DOHH2 (cell line): ENCODE results near the gene PEAK3.

Experiments used
- H3F3A ChIP-seq: fragments of 200-600 bp; sonication (generic), shearing (Covaris generic); 2 replicates; pipeline ENCODE4 v1.6.0; 2016; ENCODE audit warnings: antibody characterized with exemption, mild to moderate bottlenecking; ENCODE audit not compliant: control insufficient read depth, insufficient read depth
- H3K27ac ChIP-seq: fragments of 200-600 bp; sonication (generic); 2 replicates; pipeline ENCODE4 v1.5.1; 2014; ENCODE audit warnings: low read depth, mild to moderate bottlenecking, low read length, moderate library complexity
- H3K27me3 ChIP-seq: fragments of 200-600 bp; sonication (generic); 2 replicates; pipeline ENCODE4 v1.6.1; 2014; ENCODE audit warnings: mild to moderate bottlenecking, low read length, mixed read lengths; ENCODE audit not compliant: control insufficient read depth
- H3K36me3 ChIP-seq: fragments of 200-600 bp; sonication (generic); 2 replicates; pipeline ENCODE4 v1.6.1; 2014; ENCODE audit warnings: mild to moderate bottlenecking, low read length, moderate library complexity, mixed read lengths; ENCODE audit not compliant: control insufficient read depth
- H3K4me1 ChIP-seq: fragments of 200-600 bp; sonication (generic); 2 replicates; pipeline ENCODE4 v1.6.1; 2014; ENCODE audit warnings: mild to moderate bottlenecking, low read length, mixed read lengths; ENCODE audit not compliant: control insufficient read depth
- H3K4me2 ChIP-seq: fragments of 200-600 bp; sonication (generic); 2 replicates; pipeline ENCODE4 v1.6.0; 2014; ENCODE audit warnings: mild to moderate bottlenecking, low read length, moderate library complexity
- H3K4me3 ChIP-seq: fragments of 200-600 bp; sonication (generic); 2 replicates; pipeline ENCODE4 v1.5.1; 2014; ENCODE audit warnings: mild to moderate bottlenecking, low read length, mixed read lengths
- H3K79me2 ChIP-seq: fragments of 200-600 bp; sonication (generic); 2 replicates; pipeline ENCODE4 v1.6.1; 2014; ENCODE audit warnings: mild to moderate bottlenecking, low read length, mixed read lengths; ENCODE audit not compliant: control insufficient read depth
- H3K9me2 ChIP-seq: fragments of 200-600 bp; sonication (generic); replicated peaks from 2 replicates; pipeline ENCODE4 v1.6.1; 2014; ENCODE audit warnings: mild to moderate bottlenecking, low read length, mixed read lengths; ENCODE audit not compliant: control insufficient read depth
- H3K9me3 ChIP-seq: fragments of 200-600 bp; sonication (generic); 2 replicates; pipeline ENCODE4 v1.6.1; 2014; ENCODE audit warnings: antibody characterized with exemption, low read length, mixed read lengths; ENCODE audit not compliant: control insufficient read depth, insufficient read depth
- H4K20me1 ChIP-seq: fragments of 200-600 bp; sonication (generic); 2 replicates; pipeline ENCODE4 v1.6.0; 2014; ENCODE audit warnings: low read depth, mild to moderate bottlenecking, antibody characterized with exemption, low read length, moderate library complexity; ENCODE audit not compliant: control insufficient read depth, insufficient read depth
- CTCF ChIP-seq: fragments of 200-600 bp; sonication (generic); IDR thresholded peaks from one replicate; pipeline ENCODE4 v1.5.1; 2014; ENCODE audit warnings: antibody characterized with exemption, mild to moderate bottlenecking, low read depth, low read length; ENCODE audit not compliant: poor library complexity, severe bottlenecking
- EZH2phosphoT487 ChIP-seq: fragments of 200-600 bp; sonication (generic); IDR thresholded peaks from 2 replicates; pipeline ENCODE4 v1.6.1; 2017; ENCODE audit warnings: borderline replicate concordance, mild to moderate bottlenecking, antibody characterized with exemption, low read length, moderate library complexity, mixed read lengths

Gene PEAK3

DNA sequence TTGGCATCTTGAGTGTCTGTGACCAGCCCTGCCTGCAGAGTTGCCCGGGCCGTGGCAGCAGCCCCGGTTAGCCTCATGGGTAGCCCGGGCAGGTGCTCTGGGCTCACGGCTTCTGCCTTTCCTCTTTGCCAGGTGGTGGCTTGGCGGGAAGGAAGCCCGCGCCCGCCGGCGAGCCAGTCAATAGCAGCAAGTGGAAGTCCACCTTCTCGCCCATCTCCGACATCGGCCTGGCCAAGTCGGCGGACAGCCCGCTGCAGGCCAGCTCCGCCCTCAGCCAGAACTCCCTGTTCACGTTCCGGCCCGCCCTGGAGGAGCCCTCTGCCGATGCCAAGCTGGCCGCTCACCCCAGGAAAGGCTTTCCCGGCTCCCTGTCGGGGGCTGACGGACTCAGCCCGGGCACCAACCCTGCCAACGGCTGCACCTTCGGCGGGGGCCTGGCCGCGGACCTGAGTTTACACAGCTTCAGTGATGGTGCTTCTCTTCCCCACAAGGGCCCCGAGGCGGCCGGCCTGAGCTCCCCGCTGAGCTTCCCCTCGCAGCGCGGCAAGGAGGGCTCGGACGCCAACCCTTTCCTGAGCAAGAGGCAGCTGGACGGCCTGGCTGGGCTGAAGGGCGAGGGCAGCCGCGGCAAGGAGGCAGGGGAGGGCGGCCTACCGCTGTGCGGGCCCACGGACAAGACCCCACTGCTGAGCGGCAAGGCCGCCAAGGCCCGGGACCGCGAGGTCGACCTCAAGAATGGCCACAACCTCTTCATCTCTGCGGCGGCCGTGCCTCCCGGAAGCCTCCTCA, 55.7 kb downstream of the PEAK3 start:
- Histone ChIP-seq H3K79me2 (peaks cover 24% of the 10 kb centered on the region), H3F3A (peaks cover 26% of the 10 kb centered on the region), H3K4me3 (no peak overlapping the region), H3K4me2 (no peak overlapping the region), H4K20me1 (0 out of 2 replicates have a peak, but pooled peaks cover 3% of the 10 kb centered on the region), H3K36me3 (peaks cover 91% of the 10 kb centered on the region), H3K27me3 (no peaks in the 10 kb centered on the region), H3K27ac (no peak overlapping the region), H3K4me1 (peaks cover 66% of the 10 kb centered on the region), H3K9me3 (no peaks in the 10 kb centered on the region), H3K9me2 (no peaks in the 10 kb centered on the region)
- no peak for TF ChIP-seq CTCF
- TF ChIP-seq EZH2phosphoT487: no peak

DNA sequence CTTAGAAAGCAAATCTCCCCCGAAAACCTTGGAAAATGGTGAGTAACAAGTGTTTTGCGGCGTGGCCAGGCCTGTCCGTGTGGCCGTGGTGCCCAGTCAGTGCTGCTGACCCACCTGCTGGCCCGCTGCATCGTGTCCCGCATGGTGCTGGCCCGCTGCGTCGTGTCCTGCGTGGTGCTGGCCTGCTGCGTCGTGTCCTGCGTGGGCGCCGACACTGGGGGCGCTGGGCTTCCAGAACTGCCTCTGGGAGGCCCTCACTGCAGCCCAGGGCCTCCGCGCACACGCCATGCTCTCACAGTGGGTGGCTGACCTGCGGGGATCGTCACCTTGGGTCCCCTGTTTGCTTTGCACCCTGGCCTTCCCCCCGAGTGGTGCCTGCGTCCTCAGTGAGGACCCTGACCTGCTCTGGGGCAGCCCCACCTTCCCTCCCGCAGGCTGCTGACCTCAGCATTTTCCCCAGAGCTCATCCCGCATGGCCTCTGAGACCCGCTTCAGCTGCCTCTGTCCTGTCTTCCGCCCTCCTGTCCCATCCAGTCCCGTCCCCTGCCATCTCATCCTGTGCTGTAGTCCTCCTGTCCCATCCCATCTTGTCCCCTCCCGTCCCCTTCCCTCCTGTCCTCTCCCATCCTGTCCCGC, 56.4 kb downstream of the PEAK3 start:
- Histone ChIP-seq H3K9me2 (no peaks in the 10 kb centered on the region), H3K4me1 (peaks cover 69% of the 10 kb centered on the region), H3K27me3 (no peaks in the 10 kb centered on the region)

GRCh38 chr19:2224754-2225349, 57.1 kb downstream of the PEAK3 start:
- Histone ChIP-seq H3K27me3 (no peaks in the 10 kb centered on the region), H3K9me3 (no peaks in the 10 kb centered on the region), H3K4me2 (no peak overlapping the region), H3K79me2 (peaks cover 18% of the 10 kb centered on the region), H3K9me2 (no peaks in the 10 kb centered on the region), H3F3A (peaks cover 19% of the 10 kb centered on the region), H3K36me3 (peaks cover 90% of the 10 kb centered on the region), H3K27ac (peak overlapping the region; percentile 54; the same call in 1 of the 2 replicates), H3K4me1 (peaks cover 69% of the 10 kb centered on the region), H4K20me1 (0 out of 2 replicates have a peak, but pooled peaks cover 3% of the 10 kb centered on the region), H3K4me3 (no peak overlapping the region)
- TF ChIP-seq CTCF (no peak), EZH2phosphoT487 (no peak)

More for the DNA sequence above, 56.4 kb downstream of the PEAK3 start:
- Histone ChIP-seq H3K9me3 (no peaks in the 10 kb centered on the region), H3K36me3 (peaks cover 90% of the 10 kb centered on the region), H4K20me1 (0 out of 2 replicates have a peak, but pooled peaks cover 3% of the 10 kb centered on the region), H3K27ac (no peak overlapping the region), H3K4me2 (no peak overlapping the region), H3K79me2 (peaks cover 18% of the 10 kb centered on the region), H3F3A (peaks cover 23% of the 10 kb centered on the region), H3K4me3 (no peak overlapping the region)
- no peak for TF ChIP-seq CTCF
- no peak for TF ChIP-seq EZH2phosphoT487
